Medulla oblongata (tissue), 1 donor: ENCODE data around the gene GLIS1.

Source experiments
- DNase-seq: peaks from one replicate; pipeline ENCODE4 v3.0.0-alpha.2; 2015; ENCODE audit errors: extremely low spot score

Gene GLIS1

DNA sequence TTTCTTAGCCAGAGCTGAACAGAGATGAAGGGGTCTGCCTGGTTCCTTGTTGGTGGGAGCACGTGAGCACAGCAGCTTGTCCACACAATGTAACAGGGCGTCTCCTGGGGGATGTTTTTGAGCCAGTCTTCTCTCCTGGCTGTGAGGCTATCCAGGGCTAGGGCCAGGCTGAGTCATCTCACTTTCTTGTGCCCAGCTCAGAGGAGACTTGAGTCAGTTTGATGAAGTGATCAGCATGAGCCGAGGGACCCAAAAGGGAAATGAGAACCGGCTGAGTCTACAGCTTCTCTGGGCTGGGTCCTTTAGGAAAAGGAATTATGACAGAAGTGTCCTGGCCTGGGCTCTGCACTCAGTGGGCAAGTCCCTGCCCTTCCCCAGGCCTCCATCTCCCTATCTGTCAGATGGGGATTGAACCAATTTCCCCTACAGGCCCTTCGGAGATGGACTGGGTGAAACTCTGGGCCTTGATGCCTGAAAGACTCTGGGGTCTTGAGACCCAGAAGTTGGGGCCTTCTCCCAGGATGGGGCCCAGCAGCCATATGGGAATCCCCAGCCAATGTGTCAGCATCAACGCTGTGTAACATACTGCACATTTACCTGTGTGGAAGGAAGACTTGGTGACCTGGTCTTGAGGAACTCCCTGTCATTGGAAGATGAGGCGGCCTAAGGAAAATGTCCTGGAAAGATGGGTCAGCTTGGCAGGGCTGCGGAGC is 243.2 kb downstream of the GLIS1 start:
- DNase-seq = no peak

DNA sequence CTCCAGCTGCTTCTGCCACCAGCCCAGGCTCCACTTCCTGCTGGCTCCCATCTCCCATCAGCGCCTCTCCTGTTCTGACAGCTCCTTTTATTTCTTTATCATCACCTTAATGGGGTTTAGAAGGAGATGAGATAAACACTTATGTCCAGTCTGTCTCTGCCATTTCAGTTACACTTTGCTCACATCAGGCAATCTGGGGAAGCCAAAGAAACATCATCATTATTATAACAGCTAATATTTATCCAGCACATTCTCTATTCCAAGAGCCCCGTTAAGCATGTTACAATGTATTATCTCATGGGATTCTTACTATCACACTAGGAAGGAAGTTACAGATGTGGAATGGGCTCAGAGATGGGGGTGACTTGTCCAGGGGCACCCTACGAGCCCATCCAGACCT is 248.6 kb downstream of the GLIS1 start:
- no peak for DNase-seq

DNA sequence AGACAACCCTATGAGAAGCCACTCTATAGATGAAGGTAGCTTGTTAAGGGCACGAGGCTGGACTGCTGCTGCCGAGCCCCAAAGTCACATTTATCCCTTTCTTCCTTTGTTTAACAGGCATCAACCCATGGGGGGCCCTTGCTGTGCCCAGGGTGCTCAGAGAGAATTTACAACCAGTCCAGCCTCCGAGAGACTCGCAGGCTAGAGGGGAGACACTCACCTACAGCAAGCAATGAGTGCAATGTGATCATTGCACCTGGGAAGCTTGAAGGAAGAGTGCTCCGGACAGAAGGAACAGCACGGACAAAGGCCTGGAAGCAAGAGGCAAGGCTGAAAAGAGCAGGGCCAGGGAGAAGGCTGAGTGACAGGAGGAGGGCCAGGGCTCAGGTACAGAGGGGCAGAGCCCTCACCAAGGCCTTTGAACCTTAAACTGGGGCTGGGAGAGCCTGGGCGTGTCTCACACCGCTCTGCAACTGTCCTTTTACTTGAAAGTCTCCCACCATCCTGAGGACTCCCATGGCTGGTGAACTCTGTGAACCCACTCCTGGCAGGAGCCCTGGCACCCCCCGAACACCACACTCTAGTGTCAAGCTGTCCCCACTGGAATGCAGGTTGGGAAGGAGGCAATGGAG is 252.5 kb downstream of the GLIS1 start:
- no peak for DNase-seq

DNA sequence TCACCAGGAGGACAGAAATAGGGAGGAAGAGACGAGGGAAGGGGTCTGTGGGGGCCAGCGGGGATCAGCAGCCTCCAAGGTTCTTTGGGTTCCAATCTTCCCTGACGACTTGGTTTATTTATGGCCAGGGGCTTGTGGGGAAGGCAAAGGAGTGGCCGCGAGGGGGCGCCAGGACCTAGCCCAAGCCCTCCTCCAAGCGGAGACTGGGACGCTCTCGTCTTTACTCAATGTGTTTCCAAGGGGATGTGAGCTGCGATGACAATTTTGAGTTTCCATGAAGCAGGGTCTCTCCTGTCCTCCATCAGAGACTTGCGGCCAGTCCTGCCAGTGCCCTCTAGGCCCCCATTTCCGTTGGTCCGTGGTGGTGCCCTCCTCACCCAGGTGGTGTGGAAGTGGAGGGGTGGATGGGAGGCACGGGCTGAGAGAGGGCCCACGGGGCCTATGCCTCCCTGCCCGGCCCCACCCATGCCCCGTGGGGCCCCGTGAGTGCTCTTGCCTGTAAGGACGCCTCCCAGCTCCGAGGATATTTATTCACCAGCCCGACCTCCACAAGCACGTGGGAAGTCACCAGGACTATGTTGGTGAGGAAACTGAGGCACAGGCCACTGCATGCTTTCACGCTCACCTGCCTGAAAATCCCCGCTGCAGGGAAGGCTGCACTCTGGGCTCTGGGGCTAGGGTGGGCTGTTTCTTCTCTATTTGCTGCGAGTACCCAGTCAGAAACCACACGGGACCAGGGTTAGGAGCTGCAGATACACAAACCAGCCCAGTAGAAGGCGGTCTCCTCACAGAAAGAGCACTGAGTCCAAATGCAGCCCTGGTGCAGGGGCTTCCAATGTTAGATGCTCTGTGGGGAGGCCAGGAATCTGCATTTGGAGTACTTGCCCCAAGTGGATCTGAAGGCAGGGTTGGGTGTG is 253.2 kb downstream of the GLIS1 start:
- peak; percentile 82 for DNase-seq

DNA sequence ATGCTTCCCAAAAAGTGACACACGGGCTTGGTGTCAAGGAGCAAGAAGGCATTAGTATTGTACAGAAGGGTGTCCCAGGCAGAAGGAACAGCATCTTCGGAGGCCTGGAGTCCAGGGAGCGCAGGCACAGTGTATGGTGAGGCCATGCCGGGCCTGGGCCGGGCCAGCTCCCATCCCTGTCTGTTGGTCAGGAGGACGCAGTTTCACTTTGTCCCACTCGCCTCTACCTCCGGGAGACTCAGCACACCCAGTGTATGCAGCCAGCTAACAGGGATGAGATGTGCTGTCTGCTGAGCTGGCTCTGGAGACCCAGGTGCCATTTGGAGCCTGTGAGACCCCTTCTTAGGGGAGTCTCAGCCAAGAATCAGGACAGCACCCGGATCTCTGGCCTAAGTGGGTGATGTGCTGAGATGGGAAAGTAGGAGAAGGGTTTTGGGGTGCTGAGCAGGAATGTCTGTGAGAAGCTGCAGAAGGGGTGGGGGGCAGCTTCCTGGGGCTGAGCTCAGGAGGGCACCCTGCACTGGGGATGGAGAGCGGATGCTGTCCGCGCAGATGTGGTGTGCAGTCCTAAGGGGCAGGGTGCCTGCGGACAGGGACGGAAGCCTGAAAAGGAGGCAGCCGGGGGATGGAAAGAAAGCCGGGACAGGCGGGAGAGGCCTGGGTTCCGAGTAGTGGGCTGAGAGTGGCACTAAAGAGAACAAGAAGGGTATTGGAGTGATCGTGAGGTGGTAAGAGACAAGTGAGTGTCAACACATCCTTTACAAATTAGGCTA is 254.1 kb downstream of the GLIS1 start:
- DNase-seq = no peak

DNA sequence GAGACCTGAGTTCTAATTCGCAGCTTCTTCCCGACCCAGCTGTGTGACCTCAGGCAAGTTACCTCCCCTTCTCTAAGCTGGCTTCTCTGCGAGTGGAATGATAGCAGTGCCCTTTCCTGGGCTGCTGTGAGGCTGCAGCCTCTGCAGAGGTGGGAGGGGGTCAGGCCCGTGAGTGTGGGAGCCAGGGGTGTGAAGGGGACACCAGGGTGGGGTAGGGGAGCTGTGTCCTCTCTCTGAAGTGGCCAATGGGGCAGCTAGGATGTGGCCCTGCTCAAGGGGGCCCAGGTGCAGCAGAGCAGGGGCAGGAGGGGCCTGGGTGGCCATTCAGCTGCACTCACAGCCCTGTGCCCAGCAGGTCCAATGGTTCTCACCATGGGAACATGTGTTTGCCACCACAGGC is 255.3 kb downstream of the GLIS1 start:
- no peak for DNase-seq

DNA sequence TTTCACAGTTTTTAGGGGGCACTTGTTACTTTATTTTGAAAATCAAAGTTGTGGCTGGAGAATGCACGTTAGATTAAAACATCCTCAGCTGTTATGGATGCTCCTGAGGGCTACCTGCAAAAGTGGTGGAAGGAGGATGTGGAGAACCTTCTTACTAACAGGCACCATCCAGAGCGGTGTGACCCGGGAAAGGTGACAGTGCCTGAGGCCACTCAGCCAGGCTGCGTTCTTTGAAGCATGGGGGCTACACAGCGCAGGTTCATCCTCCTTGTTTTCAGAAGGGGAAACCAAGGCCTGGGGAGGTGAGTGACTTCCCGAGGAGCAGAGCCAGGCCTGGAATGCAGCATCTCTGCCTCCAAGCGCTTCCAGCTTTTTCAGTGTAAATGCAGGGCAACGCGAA is 255.8 kb downstream of the GLIS1 start:
- DNase-seq = no peak

DNA sequence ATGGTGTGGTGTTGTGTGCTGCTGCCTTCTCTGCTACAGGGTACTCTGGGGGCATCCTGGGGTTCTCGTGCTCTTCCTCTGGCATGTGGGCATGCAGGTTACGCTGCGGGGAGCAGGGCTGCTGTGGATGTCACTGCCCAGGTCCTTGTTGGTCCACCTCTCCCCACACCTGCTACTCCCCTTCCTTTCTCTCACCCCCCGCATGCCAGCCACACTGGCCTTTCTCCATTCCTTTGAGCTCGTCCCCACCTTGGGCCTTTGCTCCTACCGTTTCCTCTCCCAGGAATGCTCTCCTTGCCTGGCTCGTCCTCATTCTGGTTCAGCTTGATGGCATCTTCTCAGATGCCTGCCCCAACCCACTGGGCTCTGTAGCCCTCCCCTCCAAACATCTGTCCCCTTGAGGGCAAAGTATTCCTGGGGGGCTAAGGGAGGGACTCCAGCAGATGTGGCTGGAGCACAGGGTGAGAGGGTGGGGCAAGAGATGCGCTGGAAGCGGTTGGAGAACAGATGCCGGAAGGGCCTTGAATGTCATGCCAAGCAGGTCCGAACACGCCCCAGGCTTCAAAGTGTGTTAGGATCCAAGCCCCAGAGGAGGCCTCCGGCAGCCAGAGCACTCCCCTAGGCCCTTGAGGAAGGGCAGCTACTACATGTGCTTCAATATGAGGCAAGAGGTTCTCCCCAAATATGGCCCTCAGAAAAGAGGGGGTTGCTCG is 256.4 kb downstream of the GLIS1 start:
- DNase-seq = no peak

DNA sequence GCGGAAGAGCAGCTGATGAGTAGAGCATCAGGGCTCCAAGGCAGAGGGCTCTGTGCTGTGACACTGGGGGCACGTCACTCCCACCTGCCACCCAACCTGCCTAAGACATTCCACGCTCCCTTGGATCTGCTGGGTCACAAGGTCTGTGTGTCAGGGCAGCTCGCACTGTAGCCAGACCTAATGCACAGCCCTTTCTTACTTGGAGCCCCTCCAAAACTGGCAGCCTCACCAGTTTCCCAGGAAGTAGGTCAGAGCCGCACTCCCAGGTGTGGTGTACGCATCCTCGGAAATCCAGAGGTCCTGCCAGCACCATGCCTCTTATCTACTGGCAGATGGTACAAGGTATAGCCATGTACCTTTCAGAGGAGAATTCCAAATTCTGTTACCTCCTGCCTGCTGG is 257.5 kb downstream of the GLIS1 start:
- DNase-seq = no peak

DNA sequence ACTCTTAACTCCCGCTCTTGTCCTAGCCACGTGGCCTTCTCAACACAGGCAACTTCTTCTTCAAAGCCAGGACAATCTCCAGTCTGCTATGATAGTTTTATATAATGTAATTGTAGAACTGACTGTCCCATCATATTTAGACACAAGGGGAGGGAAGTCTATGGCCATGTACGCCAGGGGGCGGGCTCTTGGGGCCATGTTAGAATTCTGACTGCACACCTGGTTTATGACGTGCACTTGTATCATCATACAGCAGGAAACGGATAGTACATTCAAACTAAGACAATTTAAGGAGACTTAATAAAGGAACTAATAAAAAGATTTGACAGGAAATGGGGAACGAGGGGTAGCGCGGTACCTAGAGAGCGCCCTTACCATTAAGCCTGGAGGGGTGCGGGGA is 258.3 kb downstream of the GLIS1 start:
- no peak for DNase-seq

DNA sequence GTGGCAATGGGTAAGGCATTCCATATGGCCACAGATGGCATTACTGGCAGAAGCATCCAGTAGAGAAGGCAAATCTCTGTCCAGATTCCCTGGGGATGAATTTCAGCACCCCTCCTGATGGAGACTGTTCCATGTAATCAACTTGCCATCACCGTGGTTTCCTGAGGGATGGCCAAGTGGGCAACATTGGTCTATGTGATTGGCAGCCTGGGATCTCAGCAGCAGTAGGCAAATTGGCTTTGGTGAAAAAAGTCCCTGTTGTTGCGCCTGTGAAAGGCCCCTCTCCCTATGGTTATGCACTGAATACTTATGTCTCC is 260.5 kb downstream of the GLIS1 start:
- no peak for DNase-seq

DNA sequence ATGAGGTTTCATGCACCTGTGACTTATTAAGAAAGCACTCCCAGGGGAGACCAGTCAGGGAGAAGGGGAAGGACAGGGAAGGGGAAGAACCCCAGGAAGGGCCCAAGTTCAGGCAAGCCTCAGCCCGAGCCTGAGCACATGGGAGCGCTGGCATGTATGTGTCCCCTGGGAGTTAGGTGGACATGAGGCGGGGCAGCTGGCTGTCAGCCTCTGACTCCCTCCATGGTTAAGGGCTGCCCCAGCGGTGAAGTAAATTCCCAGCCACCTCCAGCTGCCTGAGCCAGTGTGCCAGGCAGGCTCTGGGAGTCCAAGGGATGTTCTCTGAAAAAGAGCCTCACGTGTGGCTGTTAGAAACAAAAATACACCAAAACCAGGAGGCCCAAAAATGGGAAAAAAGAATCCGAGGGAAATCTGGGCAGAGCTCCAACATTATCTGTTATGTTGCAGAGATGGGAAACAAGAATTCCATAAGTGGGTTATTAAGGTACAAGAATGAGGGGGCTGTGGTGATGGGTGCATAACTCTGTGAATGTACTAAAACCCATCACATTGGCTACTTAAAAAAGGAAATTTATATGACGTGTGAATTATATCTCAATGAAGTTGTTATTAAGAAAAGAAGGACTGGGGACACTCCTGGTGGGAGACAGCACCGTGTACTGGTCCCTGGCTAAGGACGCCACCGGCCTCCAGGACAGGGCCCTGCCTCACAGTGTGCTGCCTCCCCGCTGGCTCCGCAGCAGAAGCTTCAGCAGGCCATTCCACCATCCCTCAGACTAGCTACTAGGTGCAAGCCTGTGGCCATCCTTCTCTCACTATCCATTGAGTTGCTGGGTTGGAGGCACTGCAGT is 261.1 kb downstream of the GLIS1 start:
- no peak for DNase-seq

DNA sequence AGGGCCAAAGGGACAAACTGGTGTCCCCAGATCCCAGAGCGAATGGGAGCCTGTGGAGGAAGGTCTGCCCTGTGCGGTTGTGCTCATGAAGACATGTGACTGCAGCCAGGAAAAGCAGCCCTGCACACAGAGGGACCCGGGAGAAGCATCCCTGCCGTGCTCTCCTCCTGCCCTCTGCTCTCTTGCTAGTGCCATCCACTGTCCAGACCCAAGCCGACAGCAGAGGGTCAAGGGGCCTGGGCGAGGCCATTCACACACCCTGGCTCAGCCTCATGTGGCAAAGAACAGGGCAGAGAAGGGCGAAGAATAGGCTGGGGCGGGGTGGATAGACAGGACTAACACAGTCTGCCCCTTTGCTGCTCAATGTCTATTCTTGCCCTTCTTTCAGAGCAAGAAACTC is 262.4 kb downstream of the GLIS1 start:
- no peak for DNase-seq

DNA sequence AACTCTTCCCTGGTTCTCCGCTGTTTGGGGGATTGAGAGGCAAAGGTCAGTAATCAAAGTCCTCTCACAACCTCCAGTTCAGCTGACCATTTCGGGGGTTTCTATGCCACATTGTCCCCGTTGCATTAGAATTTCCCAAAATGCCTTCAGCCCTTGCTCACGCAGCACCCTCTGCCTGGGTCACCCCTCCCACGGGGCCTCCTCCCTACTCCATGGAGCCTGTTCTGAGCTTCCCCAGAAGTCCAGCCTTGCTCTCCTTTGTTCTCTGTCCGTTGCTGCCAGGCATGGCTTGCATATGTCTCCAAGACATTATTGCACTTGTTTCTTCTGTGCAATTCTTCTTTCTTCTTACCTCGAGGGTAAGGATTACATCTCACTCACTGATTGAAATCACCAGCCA is 263.3 kb downstream of the GLIS1 start:
- DNase-seq = no peak

DNA sequence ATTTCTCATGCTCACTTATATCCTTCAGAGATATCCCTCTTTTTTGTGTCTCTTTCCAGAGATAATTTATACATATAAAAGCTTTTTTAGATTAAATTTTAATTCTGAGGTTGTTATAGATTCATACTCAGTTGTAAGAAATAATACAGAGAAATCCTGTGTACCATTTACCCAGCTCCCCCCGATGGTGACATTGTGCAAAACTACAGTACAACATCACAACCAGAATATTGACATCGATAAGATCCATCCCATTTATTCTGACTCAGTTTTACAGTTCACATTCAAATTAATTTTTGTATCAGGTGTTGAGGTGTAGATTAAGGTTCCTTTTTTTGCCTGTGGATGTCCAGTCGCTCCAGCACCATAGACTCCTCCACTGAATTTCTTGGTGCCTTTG is 265.5 kb downstream of the GLIS1 start:
- DNase-seq = no peak

DNA sequence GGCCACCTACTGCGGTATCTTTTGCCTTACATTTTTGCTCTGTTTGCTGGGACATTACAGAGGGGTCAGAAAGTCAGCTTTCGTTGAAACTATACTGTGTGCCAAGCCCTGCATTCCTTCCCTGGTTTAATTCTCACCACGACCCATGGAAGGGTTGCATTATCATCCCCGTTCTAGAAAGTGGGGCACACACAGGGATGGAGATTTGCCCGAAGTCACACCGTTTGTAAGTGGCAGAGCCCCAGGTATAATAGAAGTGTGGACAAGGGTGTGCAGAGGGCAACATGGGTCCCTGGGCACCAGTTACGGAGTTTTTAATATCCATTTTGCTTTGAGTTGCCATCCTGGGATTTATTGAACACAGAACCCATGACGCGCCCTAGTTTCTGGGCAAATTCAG is 268.0 kb downstream of the GLIS1 start:
- DNase-seq = no peak

DNA sequence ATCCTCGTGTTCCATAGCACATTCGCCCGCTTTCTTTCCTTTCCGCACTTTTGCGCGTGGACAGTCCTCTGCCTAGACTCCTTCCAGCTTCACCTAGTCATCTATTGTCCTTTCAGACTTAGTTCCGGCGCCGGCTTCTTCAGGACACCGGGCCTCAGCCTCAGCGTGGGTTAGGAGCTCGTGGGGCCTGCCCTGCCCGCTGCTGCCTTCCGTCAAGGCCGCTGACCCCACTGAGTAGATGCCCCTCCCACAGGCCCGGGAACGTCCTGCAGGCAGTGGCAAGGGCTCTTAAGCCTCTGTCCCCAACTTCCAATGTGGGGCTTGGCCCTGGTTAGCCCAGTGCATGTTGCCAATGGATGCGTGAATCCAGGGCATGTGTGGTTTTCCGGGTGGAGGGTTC is 268.4 kb downstream of the GLIS1 start:
- no peak for DNase-seq

DNA sequence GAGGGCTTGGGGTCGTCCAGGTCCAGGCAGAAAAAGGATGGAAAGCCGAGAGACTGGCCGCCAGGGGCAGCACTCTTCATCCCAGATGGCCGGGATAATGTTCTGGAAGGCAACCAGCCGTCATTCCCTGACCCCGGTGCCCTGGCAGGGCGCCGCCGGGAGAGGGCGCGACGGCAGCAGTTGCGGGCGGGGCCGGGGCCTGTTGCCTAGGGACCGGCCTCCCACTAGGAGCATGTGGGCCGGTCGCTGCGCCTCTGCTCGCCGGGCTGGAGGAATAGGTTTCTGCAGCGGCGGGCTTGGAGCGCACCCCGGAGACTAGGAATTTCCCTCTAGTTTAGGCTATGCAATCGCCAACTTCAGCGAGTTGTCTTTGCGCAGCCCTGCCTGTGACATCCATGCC is 268.8 kb downstream of the GLIS1 start:
- DNase-seq = peak; percentile 71

DNA sequence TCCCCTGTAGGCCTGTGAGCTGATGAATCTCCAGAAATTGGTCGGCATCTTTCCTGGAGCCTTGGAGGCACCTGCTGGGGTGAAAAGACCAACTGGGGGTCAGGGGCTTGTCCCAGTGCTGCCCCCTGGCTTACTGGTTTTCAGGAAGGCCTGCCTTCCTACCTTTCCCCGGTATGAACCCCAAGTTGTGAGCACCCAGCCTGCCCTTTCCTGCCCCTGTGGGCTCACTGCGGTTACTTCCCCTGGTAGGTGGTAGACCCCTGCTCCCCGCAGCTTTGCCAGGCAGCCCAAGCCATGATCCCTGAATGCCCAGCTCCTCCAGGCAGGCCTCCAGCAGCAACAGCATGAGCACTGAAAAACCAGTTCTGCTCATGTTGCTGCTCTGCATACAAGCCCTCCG is 269.6 kb downstream of the GLIS1 start:
- DNase-seq = no peak

DNA sequence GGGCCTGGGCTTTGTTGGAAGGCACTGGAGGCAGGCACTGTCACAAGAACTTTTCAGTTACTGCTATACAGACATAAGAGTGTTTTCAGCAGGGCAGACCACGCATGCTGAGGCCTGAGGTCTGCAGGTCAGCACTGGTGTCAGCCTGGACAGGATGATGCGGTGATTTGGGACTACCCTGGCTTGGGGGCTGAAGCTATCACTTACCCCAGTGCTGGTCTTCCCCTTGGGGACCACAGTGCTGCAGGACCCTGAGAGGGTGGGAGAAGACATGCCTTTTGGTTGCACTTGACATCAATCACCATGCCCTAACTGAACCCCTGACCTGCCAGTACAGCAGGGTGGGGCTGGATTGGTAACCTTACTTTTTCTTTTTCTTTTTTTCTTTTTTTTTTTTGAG is 270.6 kb downstream of the GLIS1 start:
- no peak for DNase-seq

DNA sequence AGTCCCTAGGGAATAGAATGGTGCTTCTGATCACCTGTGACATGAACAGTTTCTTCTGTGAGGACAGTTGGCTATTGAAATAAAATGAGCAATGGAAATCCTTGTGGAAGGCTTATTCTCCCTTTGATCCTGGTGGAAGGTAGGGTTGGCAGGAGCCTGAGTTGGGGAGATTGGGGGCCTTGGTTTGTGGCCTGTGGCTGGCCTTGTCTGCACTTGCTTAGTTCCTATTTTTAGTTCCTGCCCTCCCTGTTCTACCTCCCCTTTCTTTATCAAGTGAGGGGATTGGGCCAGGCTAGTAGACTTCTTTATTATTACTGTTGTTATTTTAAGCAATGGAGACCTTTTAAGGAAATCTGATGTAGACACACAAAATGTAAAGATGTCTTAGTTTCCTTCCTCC is 271.6 kb downstream of the GLIS1 start:
- no peak for DNase-seq
